Astrocyte (in vitro differentiated cells and primary cell): ENCODE measurements around the gene VSNL1. TPM values are rescaled to one million over a fixed set of nuclear protein-coding genes. Genes with fewer than 3 reads are reported as not detected.
A peak's percentile ranks its signal among the peaks of the same experiment; 100 is the strongest.

Experiments
- DNase-seq: peaks from one replicate; pipeline ENCODE4 v3.0.0-alpha.2; 2010; ENCODE audit warnings: low read depth
- FAIRE-seq: peaks from 2 replicates; lab custom pipeline; 2011; peaks lifted over from hg19 to GRCh38; lab: Jason Lieb, UNC
- H2AFZ ChIP-seq: 2 replicates; pipeline ENCODE4 v1.6.0; 2012; ENCODE audit warnings: low read depth, low read length, inconsistent platforms
- H3K27ac ChIP-seq: 2 replicates; pipeline ENCODE4 v1.5.1; 2011; ENCODE audit warnings: low read depth, low read length, inconsistent platforms
- H3K27me3 ChIP-seq: 2 replicates; pipeline ENCODE4 v1.6.0; 2011; ENCODE audit warnings: low read length, inconsistent platforms; ENCODE audit not compliant: insufficient read depth
- H3K36me3 ChIP-seq: 2 replicates; pipeline ENCODE4 v1.5.1; 2011; ENCODE audit warnings: low read length, inconsistent platforms; ENCODE audit not compliant: insufficient read depth
- H3K4me1 ChIP-seq: 2 replicates; pipeline ENCODE4 v1.5.1; 2011; ENCODE audit warnings: low read length, inconsistent platforms; ENCODE audit not compliant: insufficient read depth
- H3K4me2 ChIP-seq: 2 replicates; pipeline ENCODE4 v1.6.0; 2012; ENCODE audit warnings: low read length, inconsistent platforms
- H3K4me3 ChIP-seq: 2 replicates; pipeline ENCODE4 v1.5.1; 2011; ENCODE audit warnings: low read depth, mild to moderate bottlenecking, low read length, inconsistent platforms; ENCODE audit not compliant: insufficient read depth
- H3K79me2 ChIP-seq: 2 replicates; pipeline ENCODE4 v1.6.0; 2012; ENCODE audit warnings: mild to moderate bottlenecking, low read length, inconsistent platforms; ENCODE audit not compliant: insufficient read depth
- H3K9ac ChIP-seq: 2 replicates; pipeline ENCODE4 v1.6.0; 2012; ENCODE audit warnings: mild to moderate bottlenecking, low read length, inconsistent platforms
- H3K9me3 ChIP-seq: 2 replicates; pipeline ENCODE4 v1.5.1; 2012; ENCODE audit warnings: low read depth, mild to moderate bottlenecking, low read length, inconsistent platforms; ENCODE audit not compliant: insufficient read depth
- H4K20me1 ChIP-seq: 2 replicates; pipeline ENCODE4 v1.6.0; 2012; ENCODE audit warnings: low read length, inconsistent platforms; ENCODE audit not compliant: insufficient read depth
- H3K27ac Mint-ChIP-seq: one replicate; pipeline ENCODE4 v1.8.0; 2021; ENCODE audit warnings: mild to moderate bottlenecking, mixed read lengths; ENCODE audit not compliant: unreplicated experiment
- H3K27me3 Mint-ChIP-seq: one replicate; pipeline ENCODE4 v1.8.0; 2021; ENCODE audit warnings: low read depth, mixed read lengths; ENCODE audit not compliant: unreplicated experiment
- H3K36me3 Mint-ChIP-seq: one replicate; pipeline ENCODE4 v1.8.0; 2021; ENCODE audit warnings: low read depth, mixed read lengths; ENCODE audit not compliant: unreplicated experiment
- H3K4me1 Mint-ChIP-seq: one replicate; pipeline ENCODE4 v1.8.0; 2021; ENCODE audit warnings: low read depth, mixed read lengths; ENCODE audit not compliant: unreplicated experiment
- H3K4me3 Mint-ChIP-seq: one replicate; pipeline ENCODE4 v1.8.0; 2021; ENCODE audit warnings: mild to moderate bottlenecking, moderate library complexity, mixed read lengths; ENCODE audit not compliant: unreplicated experiment
- H3K9me3 Mint-ChIP-seq: one replicate; pipeline ENCODE4 v1.8.0; 2021; ENCODE audit warnings: mild to moderate bottlenecking, mixed read lengths; ENCODE audit not compliant: unreplicated experiment
- CTCF ChIP-seq: IDR thresholded peaks from 2 replicates; pipeline ENCODE4 v1.5.1; 2011; ENCODE audit warnings: low read depth, mild to moderate bottlenecking, inconsistent platforms, low read length, moderate library complexity; ENCODE audit not compliant: insufficient read depth
- EZH2 ChIP-seq: IDR thresholded peaks from 2 replicates; pipeline ENCODE4 v1.6.1; 2012; ENCODE audit warnings: mild to moderate bottlenecking, low read length, inconsistent platforms; ENCODE audit not compliant: insufficient read depth
- total RNA-seq: library from RNA; stranded (reverse); gene quantifications from 2 replicates; pipeline ENCODE4 v1.2.1, GENCODE V29; 2021

Gene VSNL1
- total RNA-seq, 1 donor from 2014 or later = 0.61 TPM

DNA sequence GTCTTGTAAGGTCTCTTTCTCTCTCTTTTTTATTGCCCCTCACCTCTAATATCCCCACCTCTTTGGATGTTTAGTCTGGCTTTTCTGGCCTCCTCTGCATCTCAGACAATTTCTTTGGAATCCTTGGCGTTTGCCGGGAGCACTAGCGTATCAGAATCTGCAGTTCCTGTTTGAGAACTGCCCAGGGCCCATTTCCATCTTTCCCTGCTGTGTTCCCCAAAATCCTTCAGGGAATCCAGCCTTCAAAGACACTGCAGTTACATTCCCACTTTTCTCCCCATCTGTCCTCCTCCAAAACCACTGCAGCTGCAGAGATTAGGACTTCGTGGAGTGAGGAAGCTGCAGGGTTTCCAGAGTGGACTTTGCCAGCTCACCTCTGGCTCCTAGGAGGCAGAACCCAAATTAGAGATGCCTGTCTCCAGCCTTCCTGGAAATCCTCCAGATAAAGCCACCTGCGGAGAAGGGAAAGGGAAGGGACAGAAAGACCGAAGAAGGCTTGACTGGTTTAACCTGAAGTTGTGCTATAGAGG lies 2.7 kb downstream of the VSNL1 start:
- Histone ChIP-seq H3K4me3 (no peak overlapping the region), H3K27me3 (no peaks in the 10 kb centered on the region), H3K79me2 (no peaks in the 10 kb centered on the region), H3K4me1 (peaks cover 32% of the 10 kb centered on the region), H2AFZ (no peak overlapping the region), H3K9me3 (no peaks in the 10 kb centered on the region), H3K27ac (no peak overlapping the region), H3K4me2 (peak overlapping the region; percentile 66), H4K20me1 (no peaks in the 10 kb centered on the region), H3K9ac (no peak overlapping the region), H3K36me3 (no peaks in the 10 kb centered on the region)
- Mint-ChIP-seq H3K27me3 (peaks cover 12% of the 10 kb centered on the region), H3K4me3 (no peak overlapping the region), H3K27ac (no peak overlapping the region), H3K36me3 (no peaks in the 10 kb centered on the region), H3K4me1 (peaks cover 20% of the 10 kb centered on the region), H3K9me3 (no peaks in the 10 kb centered on the region)
- TF ChIP-seq EZH2 (no peak), CTCF (no peak)
- DNase-seq = no peak
- no peak for FAIRE-seq

DNA sequence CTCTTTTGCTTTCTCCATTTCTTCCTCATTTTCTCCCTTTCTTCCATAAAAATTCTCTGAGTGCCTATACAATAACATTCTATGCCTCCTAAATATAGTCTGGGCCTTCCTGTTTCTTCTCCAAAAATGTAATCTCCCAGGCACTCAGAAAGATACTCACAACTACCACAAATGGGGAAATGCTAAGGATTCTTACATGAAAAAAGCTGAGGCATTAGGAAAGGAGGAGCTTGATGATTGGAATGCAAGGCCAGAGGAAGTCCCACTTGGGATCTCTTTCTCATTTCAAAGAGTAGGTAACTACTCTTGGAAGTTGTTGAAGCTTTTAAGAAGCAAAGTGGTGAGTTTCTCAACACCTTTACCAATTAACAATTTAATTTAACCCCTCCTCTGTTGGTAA lies 3.4 kb downstream of the VSNL1 start:
- no peaks in the 10 kb centered on the region for H3K36me3 Mint-ChIP-seq
- Histone ChIP-seq H3K9me3 (no peaks in the 10 kb centered on the region), H3K27ac (peak overlapping the region; percentile 13), H3K4me2 (peak overlapping the region; percentile 66), H3K4me3 (no peak overlapping the region), H3K27me3 (no peaks in the 10 kb centered on the region), H3K9ac (no peak overlapping the region), H4K20me1 (no peaks in the 10 kb centered on the region), H3K79me2 (no peaks in the 10 kb centered on the region), H2AFZ (no peak overlapping the region), H3K36me3 (no peaks in the 10 kb centered on the region), H3K4me1 (peaks cover 32% of the 10 kb centered on the region)
- H3K4me3 Mint-ChIP-seq = no peak overlapping the region
- no peak for FAIRE-seq
- no peaks in the 10 kb centered on the region for H3K9me3 Mint-ChIP-seq
- no peak overlapping the region for H3K27ac Mint-ChIP-seq
- peaks cover 12% of the 10 kb centered on the region for H3K27me3 Mint-ChIP-seq
- peaks cover 20% of the 10 kb centered on the region for H3K4me1 Mint-ChIP-seq
- peak; percentile 48 for DNase-seq
- TF ChIP-seq EZH2 = no peak
- TF ChIP-seq CTCF = no peak

DNA sequence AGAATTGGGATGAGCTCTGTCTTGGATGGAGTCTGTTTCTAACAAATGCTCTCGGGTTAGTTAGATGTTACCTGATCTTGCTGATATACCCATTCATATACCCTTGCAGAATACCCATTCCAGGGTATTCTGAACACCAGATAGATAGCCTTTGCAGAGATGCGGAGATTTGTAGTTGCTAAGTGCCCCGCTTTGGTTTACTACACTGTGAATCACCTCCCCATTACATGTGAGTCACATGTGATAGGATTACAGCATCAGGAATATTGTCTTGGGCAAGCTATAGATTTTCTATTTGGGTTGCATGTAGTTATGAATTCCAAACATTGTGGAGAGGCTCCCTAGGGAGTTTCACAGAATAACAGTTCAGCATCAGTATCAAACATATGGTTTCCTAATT lies 3.8 kb downstream of the VSNL1 start:
- Histone ChIP-seq H3K4me3 (no peak overlapping the region), H2AFZ (no peak overlapping the region), H3K4me2 (peak overlapping the region; percentile 66), H3K36me3 (no peaks in the 10 kb centered on the region), H3K27ac (peak overlapping the region; percentile 13), H4K20me1 (no peaks in the 10 kb centered on the region), H3K9me3 (no peaks in the 10 kb centered on the region), H3K9ac (no peak overlapping the region), H3K79me2 (no peaks in the 10 kb centered on the region), H3K27me3 (no peaks in the 10 kb centered on the region), H3K4me1 (peaks cover 29% of the 10 kb centered on the region)
- H3K27me3 Mint-ChIP-seq = peaks cover 12% of the 10 kb centered on the region
- H3K4me3 Mint-ChIP-seq = peak overlapping the region; percentile 13
- no peak for TF ChIP-seq EZH2
- TF ChIP-seq CTCF = no peak
- peak; percentile 65 for DNase-seq
- H3K36me3 Mint-ChIP-seq = no peaks in the 10 kb centered on the region
- peak; percentile 52 for FAIRE-seq
- H3K9me3 Mint-ChIP-seq = no peaks in the 10 kb centered on the region
- H3K4me1 Mint-ChIP-seq = peaks cover 19% of the 10 kb centered on the region
- no peak overlapping the region for H3K27ac Mint-ChIP-seq
